Activated CD4-positive, alpha-beta memory T cell treated with anti-CD3 and anti-CD28 coated beads, Interleukin-2, amount 10 ng/mL, durations not matched to agents 7 days and 5 days (primary cell): ENCODE data around the gene CASKIN2. TPM values are rescaled to one million over a fixed set of nuclear protein-coding genes. Genes with fewer than 3 reads are reported as not detected.

Experiments used
- CTCF ChIA-PET: fragments of 350-600 bp; sonication (Branson Sonifier 250); formaldehyde crosslinking; loops from one replicate; lab custom pipeline; 2021; ENCODE audit warnings: antibody characterized with exemption, inconsistent platforms; lab: Charles Lee
- POLR2A ChIA-PET: fragments of 350-600 bp; sonication (Branson Sonifier 250); formaldehyde crosslinking; loops from one replicate; lab custom pipeline; 2021; ENCODE audit warnings: antibody characterized with exemption; lab: Charles Lee
- DNase-seq: peaks from one replicate; pipeline ENCODE4 v3.0.0-alpha.2; 2020
- H3K27ac Mint-ChIP-seq: one replicate; pipeline ENCODE4 v1.8.0; 2021; ENCODE audit warnings: mild to moderate bottlenecking, mixed read lengths
- H3K27me3 Mint-ChIP-seq: one replicate; pipeline ENCODE4 v1.8.0; 2021; ENCODE audit warnings: mixed read lengths
- H3K36me3 Mint-ChIP-seq: one replicate; pipeline ENCODE4 v1.8.0; 2021; ENCODE audit warnings: low read depth, mixed read lengths
- H3K4me1 Mint-ChIP-seq: one replicate; pipeline ENCODE4 v1.8.0; 2021; ENCODE audit warnings: mixed read lengths
- H3K4me3 Mint-ChIP-seq: one replicate; pipeline ENCODE4 v1.8.0; 2021; ENCODE audit warnings: mild to moderate bottlenecking, mixed read lengths
- H3K9me3 Mint-ChIP-seq: one replicate; pipeline ENCODE4 v1.8.0; 2021; ENCODE audit warnings: mixed read lengths
- total RNA-seq, 2 experiments: library from RNA; stranded (reverse); gene quantifications; one replicate each; pipeline ENCODE4 v1.2.3, GENCODE V29; 2021

The CASKIN2 gene
- total RNA-seq, 2 experiments from 2014 or later = 1.5 to 1.9 TPM

GRCh38 chr17:75540923-75541503, 25.7 kb upstream of the CASKIN2 start:
- Mint-ChIP-seq H3K36me3 (no peaks in the 10 kb centered on the region), H3K4me1 (peaks cover 4% of the 10 kb centered on the region), H3K4me3 (no peak overlapping the region), H3K9me3 (no peaks in the 10 kb centered on the region), H3K27ac (no peak overlapping the region), H3K27me3 (no peaks in the 10 kb centered on the region)
- POLR2A ChIA-PET = interaction anchor here (1.5 kb wide), 1 partner anchor 25 kb away, joined by 4 read pairs; the partner anchor contains the start of gene TSEN54
- DNase-seq = no peak
- CTCF ChIA-PET = no interaction called here

DNA sequence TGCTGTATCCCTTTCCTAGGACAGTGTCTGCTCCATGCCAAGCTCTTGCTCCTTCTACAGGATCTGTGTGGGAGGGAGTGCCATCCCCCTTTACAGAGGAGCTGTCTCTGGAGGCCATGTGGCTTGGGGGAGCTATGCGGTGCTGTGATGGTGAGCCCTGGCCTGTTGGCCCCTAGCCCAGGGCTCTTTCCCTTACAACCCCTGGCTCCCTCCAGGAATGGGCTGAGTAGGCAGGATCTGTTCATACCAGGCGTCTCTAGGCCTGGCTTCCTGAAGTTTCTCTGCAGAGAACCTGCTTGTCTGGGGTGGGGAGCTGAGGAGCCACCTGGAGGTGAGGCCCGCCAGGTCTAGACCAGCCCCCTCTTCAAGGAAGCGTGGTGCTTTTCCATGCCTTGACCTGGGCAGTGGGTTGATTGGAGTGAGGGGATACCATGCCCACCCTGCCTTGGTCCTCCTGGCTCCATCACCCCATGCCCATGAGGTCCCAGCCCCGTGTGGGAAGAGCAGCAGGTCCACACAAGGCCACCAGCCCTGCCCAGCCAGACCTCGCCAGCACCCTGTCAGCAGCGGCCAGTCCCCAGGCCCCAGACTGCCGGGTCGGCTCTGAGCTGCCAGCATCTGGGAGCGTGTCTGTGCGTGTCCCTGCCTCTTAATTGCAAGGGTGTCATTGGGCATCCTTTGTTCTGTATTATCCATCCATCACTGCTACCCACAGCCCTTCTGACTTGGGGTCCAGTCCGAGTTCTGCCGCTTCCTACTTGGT, 24.8 kb upstream of the CASKIN2 start:
- peaks cover 12% of the 10 kb centered on the region for H3K4me1 Mint-ChIP-seq
- H3K27ac Mint-ChIP-seq = no peak overlapping the region
- DNase-seq = no peak
- H3K36me3 Mint-ChIP-seq = peaks cover under 1% of the 10 kb centered on the region
- no peak overlapping the region for H3K4me3 Mint-ChIP-seq
- H3K27me3 Mint-ChIP-seq = no peaks in the 10 kb centered on the region
- no peaks in the 10 kb centered on the region for H3K9me3 Mint-ChIP-seq
- POLR2A ChIA-PET = interaction anchor here (1.5 kb wide), 1 partner anchor 24 kb away, joined by 4 read pairs; the partner anchor contains the start of gene TSEN54
- CTCF ChIA-PET = no interaction called here

DNA sequence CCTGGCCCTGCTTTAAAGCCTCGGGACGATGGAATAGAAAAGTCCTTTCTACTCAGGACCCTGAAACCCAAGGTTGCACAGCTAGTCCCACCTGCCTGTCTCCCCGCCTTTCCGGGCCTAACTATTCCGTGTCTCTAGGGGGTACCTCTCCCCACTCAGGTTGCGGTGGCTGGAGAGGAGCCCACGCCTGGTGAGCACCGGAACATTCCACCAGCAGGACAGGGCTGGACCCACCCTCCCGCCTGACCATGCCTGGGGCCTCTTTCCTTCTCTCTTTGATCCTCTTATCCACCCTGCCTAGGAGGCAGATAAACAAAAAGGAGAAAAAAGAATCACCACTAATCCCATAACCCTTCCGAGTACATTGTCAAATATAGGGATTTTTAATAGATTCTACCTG, 21.0 kb upstream of the CASKIN2 start:
- ChIA-PET CTCF (no interaction called here), POLR2A (interaction anchor here (2.3 to 3.5 kb wide), 3 partner anchors 10 to 19 kb away, joined by 11 to 45 read pairs (median 26); partner anchors contain the start of genes LLGL2 and TSEN54)
- H3K36me3 Mint-ChIP-seq = peaks cover 7% of the 10 kb centered on the region
- DNase-seq = no peak
- no peak overlapping the region for H3K4me3 Mint-ChIP-seq
- H3K27me3 Mint-ChIP-seq = no peaks in the 10 kb centered on the region
- H3K9me3 Mint-ChIP-seq = no peaks in the 10 kb centered on the region
- peaks cover 30% of the 10 kb centered on the region for H3K4me1 Mint-ChIP-seq
- H3K27ac Mint-ChIP-seq = peak overlapping the region; percentile 49

GRCh38 chr17:75535871-75536270, 20.5 kb upstream of the CASKIN2 start:
- H3K36me3 Mint-ChIP-seq = peaks cover 7% of the 10 kb centered on the region
- DNase-seq = no peak
- H3K27ac Mint-ChIP-seq = peak overlapping the region; percentile 98
- CTCF ChIA-PET = interaction anchor here (1.3 to 2.5 kb wide), 6 partner anchors 11 to 65 kb away, joined by 5 to 11 read pairs (median 7); partner anchors contain the start of genes LLGL2 and TSEN54
- no peaks in the 10 kb centered on the region for H3K27me3 Mint-ChIP-seq
- POLR2A ChIA-PET = interaction anchor here (0.7 to 3.5 kb wide), 13 partner anchors 8 to 274 kb away, joined by 3 to 45 read pairs (median 4); partner anchors contain the start of genes LLGL2, TMEM94 and TSEN54
- peaks cover 30% of the 10 kb centered on the region for H3K4me1 Mint-ChIP-seq
- no peaks in the 10 kb centered on the region for H3K9me3 Mint-ChIP-seq
- peak overlapping the region; percentile 21 for H3K4me3 Mint-ChIP-seq

GRCh38 chr17:75535119-75535537, 19.8 kb upstream of the CASKIN2 start:
- H3K4me1 Mint-ChIP-seq = peaks cover 30% of the 10 kb centered on the region
- peak overlapping the region; percentile 98 for H3K27ac Mint-ChIP-seq
- peak; percentile 88 for DNase-seq
- H3K9me3 Mint-ChIP-seq = no peaks in the 10 kb centered on the region
- H3K36me3 Mint-ChIP-seq = peaks cover 7% of the 10 kb centered on the region
- peak overlapping the region; percentile 50 for H3K4me3 Mint-ChIP-seq
- POLR2A ChIA-PET = interaction anchor here (0.5 to 3.5 kb wide), 16 partner anchors 8 to 273 kb away, joined by 3 to 45 read pairs (median 4); partner anchors contain the start of genes LLGL2, RECQL5, SAP30BP and TMEM94
- CTCF ChIA-PET = interaction anchor here (0.5 to 2.5 kb wide), 12 partner anchors 8 to 214 kb away, joined by 3 to 11 read pairs (median 5); partner anchors contain the start of genes LLGL2, TMEM94 and TSEN54
- no peaks in the 10 kb centered on the region for H3K27me3 Mint-ChIP-seq

DNA sequence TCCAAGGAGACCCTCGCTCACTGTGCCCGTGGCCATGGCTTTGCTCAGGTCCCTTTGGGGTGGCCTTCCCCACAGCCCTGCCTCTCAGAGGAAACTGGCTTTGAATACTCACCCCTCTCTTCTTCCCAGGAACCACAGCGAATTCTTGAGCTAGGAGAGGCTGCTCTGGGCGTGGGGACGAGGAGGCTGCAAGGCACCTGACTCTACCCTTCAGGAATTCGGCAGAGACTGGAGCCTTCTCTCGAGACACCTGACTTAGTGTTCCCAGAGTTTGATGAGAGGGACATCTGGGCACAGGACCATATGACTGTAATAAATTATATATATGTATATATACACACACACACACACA, 16.4 kb upstream of the CASKIN2 start:
- H3K27ac Mint-ChIP-seq = no peak overlapping the region
- POLR2A ChIA-PET = no interaction called here
- H3K9me3 Mint-ChIP-seq = no peaks in the 10 kb centered on the region
- H3K36me3 Mint-ChIP-seq = peaks cover 7% of the 10 kb centered on the region
- H3K27me3 Mint-ChIP-seq = no peaks in the 10 kb centered on the region
- peaks cover 36% of the 10 kb centered on the region for H3K4me1 Mint-ChIP-seq
- no peak for DNase-seq
- CTCF ChIA-PET = no interaction called here
- H3K4me3 Mint-ChIP-seq = no peak overlapping the region

- no peak for DNase-seq
- peaks cover 39% of the 10 kb centered on the region for H3K4me1 Mint-ChIP-seq
- CTCF ChIA-PET = no interaction called here
- H3K4me3 Mint-ChIP-seq = no peak overlapping the region
- H3K36me3 Mint-ChIP-seq = peaks cover 7% of the 10 kb centered on the region
- H3K27ac Mint-ChIP-seq = no peak overlapping the region
- POLR2A ChIA-PET = no interaction called here
- H3K27me3 Mint-ChIP-seq = peaks cover 4% of the 10 kb centered on the region
- no peaks in the 10 kb centered on the region for H3K9me3 Mint-ChIP-seq
Observed at GRCh38 chr17:75530837-75531720, 15.7 kb upstream of the CASKIN2 start.

DNA sequence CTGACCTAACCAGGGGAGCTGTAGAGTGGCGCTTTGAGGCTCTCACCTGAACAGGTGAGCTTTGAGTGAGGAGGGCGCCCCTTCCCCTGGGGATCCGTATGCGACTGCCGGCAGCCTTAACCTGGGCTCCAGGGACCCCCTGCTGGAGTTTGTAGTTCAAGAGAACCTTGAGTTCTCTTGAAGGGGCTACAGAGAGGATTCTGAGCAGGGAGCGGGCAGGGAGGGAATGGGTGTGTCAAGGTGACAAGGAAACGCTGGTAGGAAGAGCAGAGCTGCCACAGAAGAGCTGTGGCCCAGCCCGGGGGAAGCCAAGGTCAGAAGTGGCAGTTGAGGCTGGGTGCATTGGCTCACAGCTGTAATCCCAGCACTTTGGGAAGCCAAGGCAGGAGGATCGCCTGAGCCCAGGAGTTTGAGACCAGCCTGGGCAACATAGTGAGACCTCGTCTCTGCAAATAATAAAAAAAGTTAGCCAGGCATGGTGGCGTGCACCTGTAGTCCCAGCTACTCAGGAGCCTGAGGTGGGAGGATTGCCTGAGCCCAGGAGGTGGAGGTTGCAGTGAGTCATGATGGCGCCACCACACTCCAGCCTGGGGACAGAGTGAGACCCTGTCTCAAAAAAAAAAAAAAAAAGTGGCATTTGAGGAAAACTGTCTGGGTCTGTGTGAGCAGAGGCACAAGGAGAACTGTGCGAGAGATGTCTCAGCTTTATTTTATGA, 11.4 kb upstream of the CASKIN2 start:
- H3K4me3 Mint-ChIP-seq = peak overlapping the region; percentile 64
- H3K4me1 Mint-ChIP-seq = peaks cover 19% of the 10 kb centered on the region
- H3K9me3 Mint-ChIP-seq = no peaks in the 10 kb centered on the region
- CTCF ChIA-PET = interaction anchor here (1.3 to 3.6 kb wide), 4 partner anchors 8 to 62 kb away, joined by 4 to 17 read pairs (median 4); partner anchors contain the start of gene TSEN54
- peaks cover 16% of the 10 kb centered on the region for H3K36me3 Mint-ChIP-seq
- H3K27me3 Mint-ChIP-seq = peaks cover 4% of the 10 kb centered on the region
- no peak for DNase-seq
- POLR2A ChIA-PET = interaction anchor here (0.8 to 3.5 kb wide), 4 partner anchors 8 to 44 kb away, joined by 3 to 29 read pairs (median 8); partner anchors contain the start of gene TSEN54
- H3K27ac Mint-ChIP-seq = no peak overlapping the region

- CTCF ChIA-PET = interaction anchor here (0.7 to 3.6 kb wide), 9 partner anchors 9 to 412 kb away, joined by 4 to 17 read pairs (median 4); partner anchors contain the start of genes TMEM94 and TSEN54
- Mint-ChIP-seq H3K4me3 (peak overlapping the region; percentile 72), H3K36me3 (peaks cover 21% of the 10 kb centered on the region), H3K27ac (peak overlapping the region; percentile 52), H3K27me3 (peaks cover 4% of the 10 kb centered on the region), H3K9me3 (no peaks in the 10 kb centered on the region), H3K4me1 (peaks cover 19% of the 10 kb centered on the region)
- no peak for DNase-seq
- POLR2A ChIA-PET = interaction anchor here (0.9 to 3.5 kb wide), 7 partner anchors 9 to 120 kb away, joined by 3 to 29 read pairs (median 5); partner anchors contain the start of genes GRB2 and TSEN54
Observed at GRCh38 chr17:75525806-75526554, 10.6 kb upstream of the CASKIN2 start.

DNA sequence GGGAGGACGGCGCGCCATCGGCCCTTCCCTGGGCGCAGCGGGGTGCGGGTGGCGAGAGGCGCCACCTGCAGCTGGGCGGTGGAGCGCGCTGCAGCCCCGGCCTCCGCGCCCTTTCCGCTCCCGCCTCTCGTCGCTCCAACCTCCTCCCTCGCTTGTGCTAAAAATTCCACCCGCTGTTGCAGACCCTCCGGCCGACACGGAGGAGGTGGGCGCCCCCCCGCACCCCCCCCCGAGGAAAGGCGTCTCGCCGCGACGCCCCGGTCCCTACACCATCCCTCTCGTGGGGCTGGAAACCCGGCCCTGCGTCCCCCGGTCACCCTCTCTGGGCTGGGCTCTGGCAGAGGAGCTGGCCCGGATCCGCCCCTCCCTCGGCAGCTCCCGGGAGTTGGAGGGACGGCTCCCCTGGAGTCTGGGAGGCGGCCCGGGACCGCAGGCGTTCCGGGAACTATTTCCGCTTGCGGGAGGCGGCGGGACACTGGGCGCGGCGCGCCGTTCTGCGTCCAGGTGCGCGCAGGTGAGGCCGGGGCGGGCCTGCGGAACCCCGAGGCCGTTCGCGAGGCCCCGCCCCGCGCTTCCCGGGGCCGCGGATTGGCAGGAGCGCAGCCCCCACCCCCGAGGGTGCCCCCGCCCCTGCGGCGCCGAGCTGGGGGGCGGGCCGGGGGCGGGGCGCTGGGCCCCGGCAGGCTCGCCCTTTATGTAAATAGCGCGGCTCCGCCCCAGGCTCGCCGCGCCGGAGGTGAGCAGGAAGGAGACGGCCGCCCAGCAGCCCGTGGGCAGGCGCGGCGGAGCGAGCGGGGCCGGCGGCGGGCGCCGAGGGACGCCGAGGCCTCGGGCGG, 9.9 kb upstream of the CASKIN2 start, which contains the start of gene LLGL2:
Gene LLGL2, plus strand, starts transcription at position 728 of the 836 bp plus-strand sequence. CDS start 17,730 bp downstream, outside the sequence.
- peak; percentile 87 for DNase-seq
- Mint-ChIP-seq H3K27ac (peak within 1 kb of the TSS; percentile 52), H3K36me3 (peaks cover 25% of the 10 kb centered on the region), H3K4me1 (peaks cover 19% of the 10 kb centered on the region), H3K27me3 (peaks cover 4% of the 10 kb centered on the region), H3K9me3 (no peaks in the 10 kb centered on the region), H3K4me3 (peak within 1 kb of the TSS; percentile 72)
- CTCF ChIA-PET = interaction anchor here (0.6 to 3.6 kb wide), 8 partner anchors 9 to 570 kb away, joined by 3 to 17 read pairs (median 4); partner anchors contain the start of genes TMEM94 and TSEN54
- POLR2A ChIA-PET = interaction anchor here (0.9 to 3.5 kb wide), 5 partner anchors 8 to 120 kb away, joined by 3 to 29 read pairs (median 5); partner anchors contain the start of genes GRB2 and TSEN54
